IPS-20b (cell line): Measurements from ENCODE around the gene TENM4.

Experiments
- H3K27ac ChIP-seq: one replicate; pipeline ENCODE4 v1.5.1; 2013; ENCODE audit warnings: low read length
- H3K27me3 ChIP-seq: 2 replicates; pipeline ENCODE4 v1.6.1; 2013; ENCODE audit warnings: mild to moderate bottlenecking, low read length, inconsistent platforms; ENCODE audit not compliant: insufficient read depth
- H3K36me3 ChIP-seq: 2 replicates; pipeline ENCODE4 v1.6.1; 2013; ENCODE audit warnings: low read depth, mild to moderate bottlenecking, inconsistent platforms, low read length, moderate library complexity; ENCODE audit not compliant: insufficient read depth
- H3K4me1 ChIP-seq: 2 replicates; pipeline ENCODE4 v1.6.1; 2013; ENCODE audit warnings: mild to moderate bottlenecking, control low read depth, inconsistent platforms, low read length, moderate library complexity; ENCODE audit not compliant: insufficient read depth
- H3K4me3 ChIP-seq: 2 replicates; pipeline ENCODE4 v1.5.1; 2013; ENCODE audit warnings: mild to moderate bottlenecking, low read length, inconsistent platforms
- H3K9ac ChIP-seq: 2 replicates; pipeline ENCODE4 v1.6.1; 2013; ENCODE audit warnings: low read depth, mild to moderate bottlenecking, inconsistent platforms, low read length, moderate library complexity
- H3K9me3 ChIP-seq: 2 replicates; pipeline ENCODE4 v1.6.1; 2013; ENCODE audit warnings: mild to moderate bottlenecking, low read depth, low read length, inconsistent platforms; ENCODE audit not compliant: insufficient read depth

The TENM4 gene

DNA sequence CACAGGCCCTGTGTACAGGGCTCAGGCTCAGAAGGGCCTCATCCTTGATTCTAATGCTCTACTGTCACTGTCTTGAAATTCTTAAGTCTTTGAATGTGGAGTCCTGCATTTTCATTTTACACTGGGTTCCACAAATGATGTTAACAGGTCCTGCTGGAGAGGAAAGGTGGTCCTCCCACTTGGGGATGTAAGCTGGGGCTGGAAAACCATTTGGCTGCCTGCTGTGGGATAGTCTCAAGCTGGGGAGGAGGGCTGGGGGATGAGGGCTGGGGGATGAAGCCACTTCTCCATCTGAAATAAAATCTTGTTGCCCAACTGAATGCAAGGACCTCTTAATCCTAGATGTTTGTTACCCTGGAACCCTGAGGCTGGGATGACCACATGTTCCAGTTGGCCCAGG lies 423.0 kb downstream of the TENM4 start:
- Histone ChIP-seq H3K9ac (no peak overlapping the region), H3K27me3 (no peaks in the 10 kb centered on the region), H3K36me3 (no peaks in the 10 kb centered on the region), H3K9me3 (no peaks in the 10 kb centered on the region), H3K27ac (no peak overlapping the region), H3K4me3 (no peak overlapping the region), H3K4me1 (no peaks in the 10 kb centered on the region; the same call in 1 of the 2 replicates)

DNA sequence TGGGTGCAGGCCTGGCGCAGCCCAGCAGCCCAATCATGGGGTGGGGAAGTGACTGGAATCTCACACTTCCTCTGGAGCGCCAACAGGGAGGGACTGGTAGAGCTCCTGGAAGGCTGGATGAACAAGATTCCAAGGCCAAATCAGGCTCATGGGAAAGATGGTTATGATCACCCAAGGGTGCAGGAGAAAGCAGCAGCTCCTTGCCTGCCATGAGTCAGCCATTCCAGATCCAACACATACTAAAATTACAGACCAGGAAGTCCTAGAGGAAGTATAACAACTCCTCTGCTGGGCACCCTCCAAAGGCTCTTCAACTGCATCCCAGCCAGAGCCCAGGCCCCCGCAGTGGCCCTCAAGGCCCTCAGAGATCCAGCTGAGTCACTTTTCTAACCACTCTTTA lies 427.3 kb downstream of the TENM4 start:
- no peak overlapping the region for H3K27ac ChIP-seq
- no peaks in the 10 kb centered on the region for H3K27me3 ChIP-seq

DNA sequence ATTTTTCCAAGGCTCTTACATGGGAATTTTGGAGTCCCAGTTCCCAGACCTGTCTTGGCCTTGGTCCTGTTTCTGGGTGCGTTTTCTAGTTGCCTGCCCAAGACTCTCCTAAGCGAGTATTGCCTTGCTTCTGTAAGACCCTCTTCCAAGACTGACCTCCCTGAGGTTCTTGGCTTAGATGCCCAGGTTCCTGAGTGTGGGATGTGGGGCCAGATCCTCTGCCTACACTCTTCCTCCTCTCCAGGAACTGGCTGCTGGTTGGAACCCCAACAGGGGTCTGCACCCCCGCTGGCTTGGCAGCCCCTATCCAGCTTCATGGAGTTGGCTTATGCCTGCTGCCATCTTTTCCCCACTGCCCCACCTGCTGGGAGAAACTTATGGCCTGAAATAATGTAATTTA lies 429.5 kb downstream of the TENM4 start:
- H3K27me3 ChIP-seq = no peaks in the 10 kb centered on the region
- H3K36me3 ChIP-seq = no peaks in the 10 kb centered on the region
- H3K9me3 ChIP-seq = no peaks in the 10 kb centered on the region
- H3K4me3 ChIP-seq = no peak overlapping the region
- H3K4me1 ChIP-seq = no peaks in the 10 kb centered on the region
- H3K27ac ChIP-seq = no peak overlapping the region
- H3K9ac ChIP-seq = no peak overlapping the region

More for the DNA sequence above, 427.3 kb downstream of the TENM4 start:
- no peak overlapping the region for H3K4me3 ChIP-seq
- no peaks in the 10 kb centered on the region for H3K36me3 ChIP-seq
- H3K9me3 ChIP-seq = no peaks in the 10 kb centered on the region
- H3K4me1 ChIP-seq = no peaks in the 10 kb centered on the region
- no peak overlapping the region for H3K9ac ChIP-seq

DNA sequence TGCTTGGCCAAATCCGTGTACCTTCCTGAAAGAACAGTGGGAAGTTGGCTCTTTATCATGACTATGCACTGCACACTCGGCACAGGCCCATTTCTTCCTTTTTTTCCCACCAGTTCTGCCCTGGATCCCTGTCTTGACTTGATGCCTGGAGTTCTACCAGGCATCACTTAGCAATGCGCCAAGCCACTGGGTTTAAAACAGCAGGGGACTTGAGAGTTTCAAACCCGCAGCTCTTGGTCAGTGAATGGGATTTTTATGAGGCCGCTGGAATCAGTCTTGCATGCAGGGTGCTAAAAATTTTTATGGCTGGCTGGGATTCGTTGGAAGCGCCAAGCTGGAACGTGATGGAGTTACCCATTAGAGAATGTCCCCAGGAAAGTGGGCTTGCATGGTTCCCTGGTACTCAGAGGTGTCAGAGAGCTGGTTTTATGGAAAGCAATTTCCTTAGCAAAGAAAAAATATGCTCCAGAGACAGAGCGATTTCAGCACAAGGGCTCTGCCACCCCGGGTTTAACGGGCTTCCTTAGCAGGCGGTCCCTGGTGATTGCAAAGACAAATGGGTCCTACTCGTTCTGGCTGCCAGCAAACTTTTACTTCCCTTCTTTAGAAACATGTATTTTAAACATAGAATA lies 432.9 kb downstream of the TENM4 start:
- no peaks in the 10 kb centered on the region for H3K4me1 ChIP-seq
- no peak overlapping the region for H3K9ac ChIP-seq
- no peaks in the 10 kb centered on the region for H3K36me3 ChIP-seq
- no peak overlapping the region for H3K27ac ChIP-seq
- no peaks in the 10 kb centered on the region for H3K27me3 ChIP-seq
- H3K4me3 ChIP-seq = no peak overlapping the region
- H3K9me3 ChIP-seq = no peaks in the 10 kb centered on the region; the same call in 1 of the 2 replicates

DNA sequence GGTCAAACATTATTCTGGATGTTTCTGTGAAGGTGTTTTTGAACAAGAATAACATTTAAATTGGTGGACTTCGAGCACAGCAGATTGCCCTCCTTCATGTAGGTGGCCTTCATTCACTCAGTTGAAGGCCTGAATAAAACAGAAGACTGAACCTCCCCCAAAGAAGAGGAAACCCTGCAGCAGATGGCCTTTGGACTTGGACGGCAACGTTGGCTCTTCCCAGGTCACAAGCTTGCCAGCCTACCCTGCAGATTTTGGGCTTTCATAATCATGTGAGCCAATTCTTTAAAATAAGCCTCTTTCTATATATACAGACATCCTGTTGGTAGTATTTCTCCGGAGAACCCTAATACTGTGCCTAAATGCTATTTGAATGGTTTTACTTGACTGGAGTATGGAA lies 434.0 kb downstream of the TENM4 start:
- Histone ChIP-seq H3K9ac (no peak overlapping the region), H3K9me3 (no peaks in the 10 kb centered on the region; the same call in 1 of the 2 replicates)

DNA sequence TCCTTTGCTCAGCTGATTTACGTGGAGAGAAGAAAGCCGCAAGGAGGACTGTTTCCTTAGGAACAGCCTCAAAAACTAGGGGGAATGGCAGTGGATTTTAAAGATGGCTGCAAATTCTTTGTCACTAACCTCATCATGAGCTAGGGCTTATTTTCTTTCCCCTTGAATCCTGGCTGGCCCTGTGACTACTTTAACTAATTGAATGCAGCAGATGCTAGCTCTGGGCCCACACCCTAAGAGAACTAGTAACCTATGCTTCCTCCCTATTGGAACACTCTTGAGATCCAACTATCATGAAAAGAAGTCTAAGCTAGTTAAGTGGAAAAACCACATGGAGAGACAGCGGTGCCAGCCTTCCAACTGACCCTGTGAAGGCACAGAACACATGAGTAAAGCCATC lies 444.8 kb downstream of the TENM4 start:
- no peak overlapping the region for H3K9ac ChIP-seq
- H3K9me3 ChIP-seq = peaks cover 9% of the 10 kb centered on the region; the same call in 1 of the 2 replicates
- H3K36me3 ChIP-seq = no peaks in the 10 kb centered on the region

More for the DNA sequence above, 434.0 kb downstream of the TENM4 start:
- Histone ChIP-seq H3K27ac (no peak overlapping the region), H3K36me3 (no peaks in the 10 kb centered on the region), H3K4me3 (no peak overlapping the region), H3K27me3 (no peaks in the 10 kb centered on the region), H3K4me1 (no peaks in the 10 kb centered on the region)

DNA sequence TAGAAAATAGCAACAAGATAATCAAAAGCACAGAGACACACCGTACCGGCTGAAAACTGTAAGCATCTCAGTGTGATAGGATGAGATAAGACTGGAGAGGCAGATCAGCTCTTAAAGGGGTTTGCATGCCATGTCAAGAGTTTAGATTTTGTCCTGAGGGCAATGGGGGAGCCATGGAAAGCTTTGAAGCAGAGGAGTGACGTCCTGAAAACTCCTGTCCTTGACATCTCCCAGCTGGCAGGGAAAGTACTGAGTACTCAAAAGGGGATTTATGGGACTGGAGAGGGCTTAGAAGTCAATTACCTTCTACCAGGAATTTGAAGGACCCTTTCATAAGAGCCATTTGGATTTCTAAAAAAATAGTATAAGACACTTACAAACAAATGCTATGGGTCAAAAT lies 445.7 kb downstream of the TENM4 start:
- H3K9me3 ChIP-seq = peaks cover 9% of the 10 kb centered on the region; the same call in 1 of the 2 replicates
- no peaks in the 10 kb centered on the region for H3K27me3 ChIP-seq
- H3K27ac ChIP-seq = no peak overlapping the region
- no peaks in the 10 kb centered on the region for H3K36me3 ChIP-seq
- H3K4me1 ChIP-seq = no peaks in the 10 kb centered on the region
- H3K9ac ChIP-seq = no peak overlapping the region
- H3K4me3 ChIP-seq = no peak overlapping the region

More for the DNA sequence above, 444.8 kb downstream of the TENM4 start:
- no peak overlapping the region for H3K27ac ChIP-seq
- H3K4me3 ChIP-seq = no peak overlapping the region
- H3K4me1 ChIP-seq = no peaks in the 10 kb centered on the region
- no peaks in the 10 kb centered on the region for H3K27me3 ChIP-seq

DNA sequence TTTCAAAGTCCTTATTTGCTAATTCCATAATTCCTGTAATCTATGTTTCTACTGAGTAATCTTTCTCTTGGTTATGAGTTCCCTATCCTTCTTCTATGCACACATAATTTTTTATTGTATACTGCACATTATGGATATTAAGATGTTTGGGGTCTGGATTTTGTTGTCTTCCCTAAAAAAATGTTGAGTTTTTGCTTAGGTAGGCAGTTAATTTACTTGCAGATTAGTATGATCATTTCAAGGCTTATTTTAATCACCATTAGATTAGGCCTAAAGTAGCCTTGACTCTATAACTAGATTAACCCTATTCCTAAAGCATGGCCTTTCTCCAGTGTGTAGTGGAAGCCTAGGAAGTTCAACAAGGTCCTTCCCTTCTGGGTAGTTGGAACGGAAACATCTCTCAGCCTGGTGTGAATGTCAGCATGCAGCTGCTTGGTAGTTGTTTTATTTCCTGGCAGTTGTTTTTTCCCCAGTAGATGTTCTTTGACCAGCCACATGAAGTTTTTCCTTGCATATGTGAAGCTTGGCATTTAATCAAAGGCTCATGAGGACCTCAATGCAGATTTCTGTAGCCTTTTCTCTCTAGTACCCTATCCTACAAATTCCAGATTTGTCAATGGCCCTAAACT lies 446.9 kb downstream of the TENM4 start:
- Histone ChIP-seq H3K9ac (no peak overlapping the region), H3K4me1 (no peaks in the 10 kb centered on the region), H3K27ac (no peak overlapping the region), H3K4me3 (no peak overlapping the region), H3K9me3 (no peaks in the 10 kb centered on the region; the same call in 1 of the 2 replicates), H3K27me3 (no peaks in the 10 kb centered on the region), H3K36me3 (no peaks in the 10 kb centered on the region)

DNA sequence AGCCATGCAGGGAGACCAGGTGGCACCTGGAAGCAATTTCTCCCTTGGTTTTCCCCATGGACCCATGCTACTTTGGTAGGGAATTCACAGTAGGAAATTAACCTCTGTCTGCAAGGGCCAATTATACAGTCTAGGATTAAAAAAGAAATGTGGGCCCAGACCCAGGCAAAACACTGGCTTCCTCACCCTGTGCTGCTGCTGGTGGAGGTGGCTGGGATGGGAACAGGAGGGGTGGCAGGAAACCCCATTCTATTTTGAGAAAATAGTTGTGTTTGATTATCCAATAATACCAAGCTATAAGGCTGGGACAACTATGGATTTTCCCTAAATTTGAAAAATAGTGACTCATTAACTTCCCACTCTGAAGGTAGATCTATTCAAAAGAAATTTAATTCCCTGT lies 449.1 kb downstream of the TENM4 start:
- no peaks in the 10 kb centered on the region for H3K36me3 ChIP-seq
- no peak overlapping the region for H3K9ac ChIP-seq
- no peaks in the 10 kb centered on the region for H3K9me3 ChIP-seq
- no peaks in the 10 kb centered on the region for H3K4me1 ChIP-seq
- H3K27ac ChIP-seq = no peak overlapping the region
- no peak overlapping the region for H3K4me3 ChIP-seq
- H3K27me3 ChIP-seq = no peaks in the 10 kb centered on the region

DNA sequence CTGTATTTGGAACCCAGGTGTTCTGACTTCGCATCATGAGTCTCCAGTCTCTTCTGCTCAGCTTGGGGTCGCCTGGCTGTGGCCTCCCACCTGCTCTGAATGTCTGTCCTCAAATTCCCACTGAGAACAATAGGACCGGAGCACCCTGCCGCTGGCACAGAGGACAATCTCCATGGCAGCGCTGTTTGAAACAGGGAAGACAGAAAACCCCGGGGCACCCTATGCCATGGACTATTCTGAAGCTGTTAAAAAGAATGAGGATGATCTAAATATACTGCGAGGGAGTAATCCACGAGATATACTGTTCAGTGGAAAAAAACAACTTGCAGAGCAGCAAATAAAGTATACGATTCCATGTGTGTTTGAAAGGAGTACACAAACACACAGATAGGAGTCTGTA lies 450.6 kb downstream of the TENM4 start:
- Histone ChIP-seq H3K27ac (no peak overlapping the region), H3K9ac (no peak overlapping the region), H3K9me3 (no peaks in the 10 kb centered on the region), H3K36me3 (no peaks in the 10 kb centered on the region), H3K4me1 (no peaks in the 10 kb centered on the region), H3K27me3 (no peaks in the 10 kb centered on the region), H3K4me3 (no peak overlapping the region)

DNA sequence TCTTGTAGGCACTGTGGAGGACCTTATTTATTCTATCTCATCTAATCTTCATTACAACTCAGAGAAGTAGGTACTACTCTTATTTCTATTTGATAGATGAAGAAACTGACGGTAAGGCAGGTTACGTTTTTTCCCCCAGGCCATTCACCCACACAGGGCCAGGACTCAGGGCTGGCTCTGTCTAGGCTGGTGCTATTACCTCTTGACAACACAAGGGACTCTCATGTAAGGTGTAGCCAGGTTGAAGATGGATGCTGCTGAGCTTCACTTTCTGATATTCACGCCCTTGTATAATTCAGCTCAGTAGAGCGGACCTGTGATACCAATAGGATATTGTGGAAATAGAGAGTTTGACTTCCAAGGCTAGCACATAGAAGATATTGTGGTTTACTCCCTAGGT lies 453.1 kb downstream of the TENM4 start:
- Histone ChIP-seq H3K36me3 (no peaks in the 10 kb centered on the region), H3K27me3 (no peaks in the 10 kb centered on the region), H3K4me3 (no peak overlapping the region), H3K9me3 (no peaks in the 10 kb centered on the region), H3K4me1 (no peaks in the 10 kb centered on the region), H3K27ac (no peak overlapping the region), H3K9ac (no peak overlapping the region)

DNA sequence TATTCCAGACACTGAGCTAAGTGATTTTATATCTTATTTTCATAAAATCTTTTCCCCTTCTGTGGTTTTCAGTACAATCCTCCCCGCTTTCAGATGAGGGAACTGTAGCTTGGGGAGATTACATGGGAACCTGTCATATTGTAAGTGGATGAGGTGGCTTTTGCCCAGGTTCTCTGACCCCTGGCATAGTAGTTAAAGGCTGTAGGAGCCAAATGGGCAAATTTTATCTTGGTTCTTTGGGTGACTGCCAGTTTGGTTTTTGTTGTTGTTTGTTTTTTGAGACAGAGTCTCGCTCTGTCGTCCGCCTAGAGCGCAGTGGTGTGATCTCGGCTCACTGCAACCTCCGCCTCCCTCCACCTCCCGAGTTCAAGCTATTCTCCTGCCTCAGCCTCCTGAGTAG lies 454.5 kb downstream of the TENM4 start:
- no peaks in the 10 kb centered on the region for H3K9me3 ChIP-seq
- H3K9ac ChIP-seq = no peak overlapping the region
- no peak overlapping the region for H3K4me3 ChIP-seq
- no peaks in the 10 kb centered on the region for H3K4me1 ChIP-seq
- no peaks in the 10 kb centered on the region for H3K36me3 ChIP-seq
- no peaks in the 10 kb centered on the region for H3K27me3 ChIP-seq
- no peak overlapping the region for H3K27ac ChIP-seq
